Thyroid gland (tissue), 4 donors: Measurements from ENCODE around the gene UNC45B. TPM values are rescaled to one million over a fixed set of nuclear protein-coding genes. Genes with fewer than 3 reads are reported as not detected.

Experiments used
- DNase-seq, 2 donors: peaks; one replicate each; pipeline ENCODE4 v3.0.0-alpha.2; 2019
- H3K27ac ChIP-seq, 3 donors: fragments of 200-600 bp; sonication (generic); 1 replicate in 2 of 3; 2 replicates in 1 of 3; pipeline ENCODE4 v1.5.1; 2016 to 2019; ENCODE audit warnings: mild to moderate bottlenecking in 1 of 3, moderate library complexity in 1 of 3
- H3K27me3 ChIP-seq: fragments of 200-600 bp; sonication (generic); one replicate; pipeline ENCODE4 v1.5.1; 2019
- H3K36me3 ChIP-seq, 2 donors: fragments of 200-600 bp; sonication (generic); one replicate each; pipeline ENCODE4 v1.5.1; 2016 to 2019
- H3K4me1 ChIP-seq, 2 donors: fragments of 200-600 bp; sonication (generic); one replicate each; pipeline ENCODE4 v1.5.1; 2017 to 2019
- H3K4me3 ChIP-seq, 3 donors: fragments of 200-600 bp; sonication (generic); replicated peaks in 1 of 3; 1 replicate in 2 of 3; 2 replicates in 1 of 3; pipeline ENCODE4 v1.5.1; 2016; ENCODE audit warnings: mild to moderate bottlenecking in 1 of 3
- H3K9me3 ChIP-seq: fragments of 200-600 bp; sonication (generic); one replicate; pipeline ENCODE4 v1.5.1; 2017
- CTCF ChIP-seq, 6 experiments: fragments of 200-600 bp in 3 of 6; fragments of 450-650 bp in 3 of 6; sonication (generic) in 3 of 6; IDR thresholded peaks; one replicate each; pipeline ENCODE4 v1.5.1; 2016 to 2019; ENCODE audit warnings: antibody characterized with exemption in 6 of 6, mild to moderate bottlenecking in 2 of 6, inconsistent platforms in 1 of 6, moderate library complexity in 1 of 6
- POLR2A ChIP-seq, 2 donors: fragments of 450-650 bp; IDR thresholded peaks; one replicate each; pipeline ENCODE4 v1.6.1; 2017; ENCODE audit warnings: antibody characterized with exemption in 2 of 2, mild to moderate bottlenecking in 2 of 2, moderate library complexity in 1 of 2
- WGBS, 2 donors: methylation state at CpG; one replicate each; pipeline ENCODE4 v1.1.5; 2017; 5-methylcytosine and 5-hydroxymethylcytosine counted together
- intact Hi-C: fragments of 100-400 bp; cut with DNase I; formaldehyde crosslinking; loops from one replicate; pipeline ENCODE4 v1.15.1; 2023
- total RNA-seq, 4 donors: library from RNA; depleted of rRNA; stranded (reverse); fragments of >200 nt; gene quantifications; one replicate each; pipeline ENCODE4 v1.2.3, GENCODE V29; 2016

Gene UNC45B
- total RNA-seq, 4 donors from 2014 or later = not detected

GRCh38 chr17:35217107-35217506 lies 69.5 kb downstream of the UNC45B start:
- no peak overlapping the region for H3K27ac ChIP-seq
- 54 to 58% methylated on average over 5 of the region's 5 CpGs for WGBS, 2 donors
- TF ChIP-seq POLR2A (IDR thresholded peaks at IDR 0.05) = no peak
- no peak for TF ChIP-seq CTCF (IDR thresholded peaks at IDR 0.05)
- no peaks in the 10 kb centered on the region for H3K9me3 ChIP-seq
- no peaks in the 10 kb centered on the region for H3K4me1 ChIP-seq
- no peak for DNase-seq
- no peaks in the 10 kb centered on the region for H3K36me3 ChIP-seq
- no peaks in the 10 kb centered on the region for H3K27me3 ChIP-seq
- no peak overlapping the region for H3K4me3 ChIP-seq
- intact Hi-C loops = no loop called here

- no peaks in the 10 kb centered on the region for H3K4me1 ChIP-seq
- no peak for DNase-seq
- H3K9me3 ChIP-seq = no peaks in the 10 kb centered on the region
- H3K27ac ChIP-seq = no peak overlapping the region
- WGBS, 2 donors = 61 to 67% methylated on average over 2 of the region's 2 CpGs
- H3K4me3 ChIP-seq = no peak overlapping the region
- intact Hi-C loops = no loop called here
- no peaks in the 10 kb centered on the region for H3K27me3 ChIP-seq
- TF ChIP-seq CTCF (IDR thresholded peaks at IDR 0.05) (no peak), POLR2A (IDR thresholded peaks at IDR 0.05) (no peak)
- no peaks in the 10 kb centered on the region for H3K36me3 ChIP-seq
These were observed 71.3 kb downstream of the UNC45B start for GRCh38 chr17:35218915-35219314.

GRCh38 chr17:35222452-35222851 lies 74.8 kb downstream of the UNC45B start:
- Histone ChIP-seq H3K9me3 (no peaks in the 10 kb centered on the region), H3K4me1 (no peaks in the 10 kb centered on the region), H3K36me3 (no peaks in the 10 kb centered on the region), H3K27me3 (no peaks in the 10 kb centered on the region), H3K27ac (no peak overlapping the region), H3K4me3 (no peak overlapping the region)
- TF ChIP-seq CTCF (IDR thresholded peaks at IDR 0.05) (no peak), POLR2A (IDR thresholded peaks at IDR 0.05) (no peak)
- intact Hi-C loops = loop anchor here (10.0 kb wide), 1 partner anchor 62 kb away; no protein-coding TSS in a partner anchor
- 96 to 97% methylated on average over 2 of the region's 2 CpGs for WGBS, 2 donors
- no peak for DNase-seq

- Histone ChIP-seq H3K9me3 (no peaks in the 10 kb centered on the region), H3K36me3 (no peaks in the 10 kb centered on the region), H3K4me3 (no peak overlapping the region), H3K4me1 (no peaks in the 10 kb centered on the region), H3K27me3 (no peaks in the 10 kb centered on the region), H3K27ac (no peak overlapping the region)
- 57 to 60% methylated on average over 1 of the region's 1 CpG for WGBS, 2 donors
- DNase-seq = no peak
- TF ChIP-seq CTCF (IDR thresholded peaks at IDR 0.05) (no peak), POLR2A (IDR thresholded peaks at IDR 0.05) (no peak)
- intact Hi-C loops = loop anchor here (10.0 kb wide), 1 partner anchor 60 kb away; no protein-coding TSS in a partner anchor
These were observed 76.8 kb downstream of the UNC45B start for GRCh38 chr17:35224436-35224835.

GRCh38 chr17:35227546-35227945 lies 79.9 kb downstream of the UNC45B start:
- no peaks in the 10 kb centered on the region for H3K36me3 ChIP-seq
- intact Hi-C loops = loop anchor here (10.0 kb wide), 1 partner anchor 57 kb away; no protein-coding TSS in a partner anchor
- H3K27me3 ChIP-seq = no peaks in the 10 kb centered on the region
- WGBS, 2 donors = 93 to 98% methylated on average over 2 of the region's 2 CpGs
- no peak for DNase-seq
- no peaks in the 10 kb centered on the region for H3K9me3 ChIP-seq
- no peaks in the 10 kb centered on the region for H3K4me1 ChIP-seq
- H3K27ac ChIP-seq = no peak overlapping the region
- TF ChIP-seq POLR2A (IDR thresholded peaks at IDR 0.05) = no peak
- no peak for TF ChIP-seq CTCF (IDR thresholded peaks at IDR 0.05)
- H3K4me3 ChIP-seq = no peak overlapping the region
